ENCODE measurements around the gene NEDD4L.

The NEDD4L gene

DNA sequence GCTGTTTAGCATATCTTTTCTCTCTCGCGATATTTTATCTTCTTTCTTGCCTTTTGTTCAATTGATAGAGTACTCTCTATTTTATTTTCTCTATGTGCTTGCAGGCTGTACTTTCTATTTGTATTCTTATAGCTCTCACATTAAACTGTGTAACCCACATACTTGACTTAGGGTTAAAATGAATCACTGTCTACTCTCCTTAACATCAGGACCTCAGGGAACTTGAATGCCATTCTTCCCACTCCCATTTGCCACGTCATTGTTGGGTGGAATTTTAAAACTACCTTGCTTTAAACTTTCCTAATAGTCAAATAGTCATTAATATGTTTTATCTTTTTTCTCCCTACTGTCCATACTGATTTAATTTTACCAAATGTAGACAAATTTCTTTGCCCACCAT, 315.2 kb downstream of the NEDD4L start:
- no peak for DNase-seq (ENCODE audit: low spot score)
- in situ Hi-C loops (cut with MboI; ENCODE audit: low pct_unique_long_range_greater_than_20kb, low sequenced_read_pairs, unreplicated experiment): no loop called here
- no peak for TF ChIP-seq CTCF (IDR thresholded peaks at IDR 0.05; ENCODE audit: extremely low read depth, insufficient read depth, missing control alignments)

DNA sequence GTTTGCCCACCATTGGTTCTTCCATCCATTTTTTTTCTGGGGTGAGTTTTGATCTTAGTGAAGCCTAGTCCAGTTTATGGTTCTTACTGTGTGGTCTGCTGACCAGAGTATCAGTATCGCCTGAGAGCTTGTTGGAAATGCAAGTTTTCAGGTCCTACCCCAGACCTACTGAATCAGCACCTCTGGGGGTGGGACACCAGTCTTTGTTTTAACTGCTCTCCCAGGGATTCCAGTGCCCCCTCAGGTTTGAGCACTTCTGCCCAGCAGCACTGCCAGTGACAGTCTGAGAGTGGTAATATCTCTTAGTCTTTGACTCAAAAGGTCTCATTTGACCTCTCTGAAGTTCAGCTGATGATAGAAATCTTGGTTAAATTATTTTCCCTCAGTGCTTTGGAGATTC, 315.6 kb downstream of the NEDD4L start:
- in situ Hi-C loops (cut with MboI; ENCODE audit: low pct_unique_long_range_greater_than_20kb, low sequenced_read_pairs, unreplicated experiment): no loop called here
- no peak for DNase-seq (ENCODE audit: low spot score)
- TF ChIP-seq CTCF (IDR thresholded peaks at IDR 0.05; ENCODE audit: extremely low read depth, insufficient read depth, missing control alignments): no peak

DNA sequence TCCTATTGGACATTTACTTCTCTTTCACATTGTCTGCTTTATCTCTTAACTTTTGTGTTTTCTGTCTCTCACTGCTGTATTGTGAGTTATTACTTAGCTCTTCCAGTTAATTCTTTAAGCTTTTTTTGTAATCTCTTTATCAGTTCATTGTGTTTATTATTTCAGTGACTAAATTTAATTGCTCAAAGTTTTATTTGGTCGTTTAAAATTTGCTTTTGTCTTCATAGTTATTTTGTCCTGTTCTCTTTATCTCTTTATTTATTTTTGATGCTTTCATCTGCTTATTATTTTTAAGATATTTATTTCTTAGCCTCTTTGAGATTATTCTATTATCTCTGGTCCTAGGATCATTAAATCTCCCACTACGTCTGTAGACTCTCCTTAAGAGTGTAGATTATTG, 316.3 kb downstream of the NEDD4L start:
- in situ Hi-C loops (cut with MboI; ENCODE audit: low pct_unique_long_range_greater_than_20kb, low sequenced_read_pairs, unreplicated experiment): no loop called here
- TF ChIP-seq CTCF (IDR thresholded peaks at IDR 0.05; ENCODE audit: extremely low read depth, insufficient read depth, missing control alignments): no peak
- DNase-seq (ENCODE audit: low spot score): no peak

GRCh38 chr18:58361212-58361611, 317.2 kb downstream of the NEDD4L start:
- in situ Hi-C loops (cut with MboI; ENCODE audit: low pct_unique_long_range_greater_than_20kb, low sequenced_read_pairs, unreplicated experiment): no loop called here
- DNase-seq (ENCODE audit: low spot score): no peak
- no peak for TF ChIP-seq CTCF (IDR thresholded peaks at IDR 0.05; ENCODE audit: extremely low read depth, insufficient read depth, missing control alignments)

GRCh38 chr18:58362027-58362575, 318.1 kb downstream of the NEDD4L start:
- TF ChIP-seq CTCF (IDR thresholded peaks at IDR 0.05; ENCODE audit: extremely low read depth, insufficient read depth, missing control alignments): no peak
- in situ Hi-C loops (cut with MboI; ENCODE audit: low pct_unique_long_range_greater_than_20kb, low sequenced_read_pairs, unreplicated experiment): no loop called here
- no peak for DNase-seq (ENCODE audit: low spot score)

GRCh38 chr18:58362829-58363271, 318.8 kb downstream of the NEDD4L start:
- in situ Hi-C loops (cut with MboI; ENCODE audit: low pct_unique_long_range_greater_than_20kb, low sequenced_read_pairs, unreplicated experiment): no loop called here
- TF ChIP-seq CTCF (IDR thresholded peaks at IDR 0.05; ENCODE audit: extremely low read depth, insufficient read depth, missing control alignments): no peak
- DNase-seq (ENCODE audit: low spot score): no peak

Data from GM13977 (cell line).